Globus pallidus (tissue), 1 donor: ENCODE data around the gene RPN1.

ENCODE experiments used
- DNase-seq: peaks from one replicate; pipeline ENCODE4 v3.0.0-alpha.2; 2015; ENCODE audit warnings: low spot score

RPN1 gene

DNA sequence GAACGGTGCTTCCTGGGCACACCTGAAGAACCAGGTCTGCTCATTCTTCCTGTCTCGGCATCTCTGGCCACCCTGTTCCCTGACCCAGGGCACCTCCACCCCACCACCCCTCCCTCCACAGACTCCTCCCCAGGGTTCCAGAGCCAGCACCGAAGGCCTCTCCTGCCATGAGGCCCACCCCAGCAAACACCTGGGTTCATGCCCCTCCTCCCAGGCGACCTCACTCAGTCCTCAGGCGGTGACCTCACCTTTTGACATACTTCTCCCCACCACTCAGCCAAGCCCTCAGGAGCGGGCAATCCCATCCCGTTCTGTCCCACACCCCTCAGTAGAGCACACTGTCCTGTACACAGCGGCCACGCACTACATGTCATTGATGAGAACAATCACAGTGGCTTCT, 72.3 kb downstream of the RPN1 start:
- DNase-seq = no peak

DNA sequence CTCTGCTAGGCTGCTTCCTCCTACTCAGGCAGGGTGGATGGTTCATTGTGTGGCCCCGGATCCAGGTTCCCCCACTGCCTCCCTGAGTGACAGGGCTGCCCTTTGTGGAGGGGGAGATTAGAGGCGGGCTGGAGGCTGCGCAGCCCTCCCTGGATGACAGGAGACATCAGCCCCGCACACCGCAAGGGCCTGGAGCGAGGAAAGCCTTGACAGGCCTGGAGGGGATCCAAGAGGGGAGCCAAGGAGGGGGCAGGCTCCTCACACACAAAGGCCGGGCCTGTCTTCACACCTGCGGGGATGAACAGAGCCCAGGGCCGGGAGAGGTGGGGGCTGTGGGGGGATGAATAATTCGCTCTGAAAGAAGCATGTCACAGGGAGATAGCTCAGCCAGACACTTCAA, 72.9 kb downstream of the RPN1 start:
- no peak for DNase-seq

DNA sequence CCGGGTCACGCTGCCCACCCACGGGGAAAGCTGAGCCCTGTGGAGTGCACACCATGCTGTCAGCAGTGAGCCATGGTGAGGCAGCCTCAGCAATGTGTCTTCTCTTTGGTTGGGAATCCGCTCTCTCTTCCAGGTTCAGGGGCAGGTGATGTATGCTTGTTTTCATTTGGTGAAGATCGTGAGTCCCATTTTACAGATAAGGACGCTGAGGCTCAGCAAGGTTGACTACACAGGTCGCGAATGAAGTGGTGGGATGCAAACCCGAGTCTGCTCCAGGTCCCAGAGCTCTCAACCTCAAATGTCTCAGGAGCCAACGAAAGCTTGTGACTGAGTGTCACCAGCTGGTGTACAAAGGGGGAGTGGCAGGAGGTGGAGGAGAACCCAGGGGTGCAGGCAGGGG, 74.3 kb downstream of the RPN1 start:
- DNase-seq = no peak

DNA sequence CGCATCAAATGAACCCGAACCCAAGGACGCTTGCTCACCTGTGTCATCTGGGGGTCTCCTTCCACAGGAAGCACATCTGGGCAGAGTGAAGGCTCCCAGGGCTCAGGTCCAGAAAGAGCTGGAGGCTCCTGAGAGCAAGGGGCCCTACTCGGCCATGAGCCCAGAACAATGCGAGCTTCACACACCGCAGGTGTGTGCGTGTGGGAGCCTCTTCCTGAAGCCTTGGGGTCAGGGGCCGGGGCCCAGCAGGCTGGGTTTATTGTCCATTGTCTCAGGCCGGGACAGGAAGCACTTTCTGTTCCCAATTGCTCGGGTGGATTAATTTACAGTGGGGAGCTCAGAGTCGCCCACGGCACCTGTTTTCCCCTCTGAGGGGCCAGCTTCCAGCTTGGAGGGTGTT, 74.8 kb downstream of the RPN1 start:
- DNase-seq = no peak

DNA sequence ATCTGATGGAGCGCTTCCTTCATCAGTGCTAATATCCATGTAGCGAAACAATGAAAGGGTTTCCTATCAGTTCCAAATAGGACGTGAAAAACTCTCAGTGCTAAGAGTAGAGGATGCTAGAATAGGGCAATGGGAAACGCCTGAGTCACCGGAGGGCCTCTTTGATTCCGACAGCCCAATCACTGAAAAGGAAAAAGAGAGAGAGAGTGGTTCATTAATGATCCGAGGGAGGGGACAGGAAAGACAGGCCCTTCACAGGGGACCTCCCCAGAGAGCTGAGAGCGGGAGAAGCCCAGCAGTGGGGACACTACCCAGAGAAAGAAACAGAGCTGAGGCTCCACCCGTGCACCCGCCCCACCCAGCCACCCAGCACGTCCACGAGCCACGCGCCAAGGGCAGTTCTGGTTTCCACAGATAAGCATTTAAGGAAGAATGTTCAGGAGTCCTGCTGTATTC, 76.9 kb downstream of the RPN1 start:
- no peak for DNase-seq

DNA sequence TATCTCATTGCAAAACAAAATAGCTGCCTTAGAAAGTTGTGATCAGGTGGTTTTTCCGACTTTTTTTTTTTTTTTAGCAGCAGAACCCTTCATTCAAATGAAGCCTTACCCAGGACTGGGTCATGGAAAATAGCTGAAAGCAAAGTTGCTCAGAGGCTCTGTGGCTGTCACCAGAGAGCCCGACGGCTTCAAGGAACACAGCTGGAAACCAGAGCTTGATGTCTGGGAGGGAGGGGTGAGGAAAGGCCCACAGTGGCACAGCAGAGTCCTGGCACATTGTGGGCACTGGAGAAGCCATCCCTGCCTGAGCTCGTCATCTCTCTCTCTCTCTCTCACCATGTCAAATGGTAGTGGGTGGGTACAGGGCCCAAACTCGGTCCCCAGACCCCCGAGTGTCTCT, 77.5 kb downstream of the RPN1 start:
- DNase-seq = no peak

DNA sequence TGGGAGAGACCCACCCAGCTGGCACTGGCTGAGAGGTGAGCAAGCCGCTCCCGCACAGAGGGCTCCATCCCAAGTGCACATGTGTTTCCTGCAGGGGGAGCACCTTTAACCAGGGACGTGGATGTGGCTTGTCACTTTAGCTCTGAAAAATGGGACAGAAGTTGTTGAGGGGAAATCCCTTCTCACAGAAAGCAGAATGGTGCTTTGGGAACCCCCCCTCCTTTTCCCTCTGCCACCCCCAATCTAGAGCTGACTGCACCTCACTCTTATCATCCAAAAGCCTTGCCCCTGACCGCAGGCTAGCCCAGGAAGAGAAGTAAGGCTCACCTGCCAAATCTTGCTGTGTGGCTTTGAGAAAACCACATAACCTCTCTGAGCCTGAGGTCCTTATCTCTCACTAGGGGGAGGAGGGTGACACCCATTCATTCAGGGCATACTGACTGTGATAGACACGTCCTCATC, 77.9 kb downstream of the RPN1 start:
- DNase-seq = no peak

DNA sequence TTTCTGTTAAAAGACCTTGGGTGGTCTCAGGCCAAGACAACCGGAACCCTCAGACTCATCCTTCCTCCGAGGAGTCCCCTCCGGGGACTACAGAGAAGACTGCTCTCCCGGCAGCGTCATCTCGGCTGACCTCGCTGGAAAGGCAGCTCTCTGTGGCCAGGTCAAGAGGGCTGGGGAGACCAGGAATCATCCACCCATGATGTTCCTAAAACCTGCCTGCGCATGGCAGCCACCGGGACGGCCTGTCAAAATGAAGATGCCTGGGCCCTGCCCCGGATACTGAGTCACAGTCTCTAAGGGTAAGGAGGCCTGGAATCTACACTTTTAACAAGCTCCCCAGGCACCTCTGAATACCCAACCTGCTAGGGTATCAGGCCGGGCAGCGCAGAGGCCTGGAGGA, 78.6 kb downstream of the RPN1 start:
- DNase-seq = no peak
